ENCODE results near the gene SOX10.

SOX10 gene

GRCh38 chr22:37929390-37929789 lies 55.0 kb downstream of the SOX10 start:
- DNase-seq = no peak

GRCh38 chr22:37927637-37927936 lies 56.8 kb downstream of the SOX10 start:
- DNase-seq = no peak

GRCh38 chr22:37926771-37927636 lies 57.4 kb downstream of the SOX10 start:
- DNase-seq = peak; percentile 83

GRCh38 chr22:37926358-37926757 lies 58.0 kb downstream of the SOX10 start:
- DNase-seq = no peak

- DNase-seq = no peak
Measured at GRCh38 chr22:37925767-37926166, 58.6 kb downstream of the SOX10 start.

GRCh38 chr22:37925330-37925729 lies 59.0 kb downstream of the SOX10 start:
- no peak for DNase-seq

- no peak for DNase-seq
Measured at GRCh38 chr22:37924386-37925065, 59.8 kb downstream of the SOX10 start.

- no peak for DNase-seq
Measured at GRCh38 chr22:37923927-37924326, 60.4 kb downstream of the SOX10 start.

Measured in hematopoietic multipotent progenitor cell treated with erythropoietin and hydrocortisone succinate and interleukin-3 and kit ligand, for 6 days (in vitro differentiated cells).